Measurements from ENCODE around the gene OLIG2. TPM values are rescaled to one million over a fixed set of nuclear protein-coding genes. Genes with fewer than 3 reads are reported as not detected.

Gene OLIG2
- total and polyA plus RNA-seq, 2 of the 13 experiments (the other 11 are each of a cell fraction or from before 2014, with no cell fraction given): not detected

DNA sequence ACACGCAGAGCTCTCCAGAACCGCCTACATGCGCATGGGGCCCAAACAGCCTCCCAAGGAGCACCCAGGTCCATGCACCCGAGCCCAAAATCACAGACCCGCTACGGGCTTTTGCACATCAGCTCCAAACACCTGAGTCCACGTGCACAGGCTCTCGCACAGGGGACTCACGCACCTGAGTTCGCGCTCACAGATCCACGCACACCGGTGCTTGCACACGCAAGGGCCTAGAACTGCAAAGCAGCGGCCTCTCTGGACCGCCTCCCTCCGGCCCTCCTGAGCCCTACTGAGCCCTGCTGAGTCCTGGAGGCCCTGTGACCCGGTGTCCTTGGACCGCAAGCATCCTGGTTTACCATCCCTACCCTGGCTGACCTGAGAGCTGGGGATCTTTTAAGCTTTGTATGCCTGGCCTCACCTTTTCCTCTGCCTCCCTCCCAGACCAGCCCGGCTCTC, 8.3 kb downstream of the OLIG2 start (continued):
- TF ChIP-seq RARA (CRISPR knock-in tag; IDR thresholded peaks at IDR 0.05): no peak
- no peak for TF ChIP-seq SIN3A (IDR thresholded peaks at IDR 0.05; ENCODE audit: borderline replicate concordance, low read depth, low read length)
- no peak for TF ChIP-seq TEAD2 (CRISPR knock-in tag; IDR thresholded peaks at IDR 0.05)
- no peak for TF ChIP-seq NCOA5 (CRISPR knock-in tag; IDR thresholded peaks at IDR 0.05)
- no peak for TF ChIP-seq GTF3A (CRISPR knock-in tag; conservative IDR thresholded peaks at IDR 0.05)
- no peak for TF ChIP-seq MIXL1 (CRISPR knock-in tag; IDR thresholded peaks at IDR 0.05)
- TF ChIP-seq, protein P1, sequence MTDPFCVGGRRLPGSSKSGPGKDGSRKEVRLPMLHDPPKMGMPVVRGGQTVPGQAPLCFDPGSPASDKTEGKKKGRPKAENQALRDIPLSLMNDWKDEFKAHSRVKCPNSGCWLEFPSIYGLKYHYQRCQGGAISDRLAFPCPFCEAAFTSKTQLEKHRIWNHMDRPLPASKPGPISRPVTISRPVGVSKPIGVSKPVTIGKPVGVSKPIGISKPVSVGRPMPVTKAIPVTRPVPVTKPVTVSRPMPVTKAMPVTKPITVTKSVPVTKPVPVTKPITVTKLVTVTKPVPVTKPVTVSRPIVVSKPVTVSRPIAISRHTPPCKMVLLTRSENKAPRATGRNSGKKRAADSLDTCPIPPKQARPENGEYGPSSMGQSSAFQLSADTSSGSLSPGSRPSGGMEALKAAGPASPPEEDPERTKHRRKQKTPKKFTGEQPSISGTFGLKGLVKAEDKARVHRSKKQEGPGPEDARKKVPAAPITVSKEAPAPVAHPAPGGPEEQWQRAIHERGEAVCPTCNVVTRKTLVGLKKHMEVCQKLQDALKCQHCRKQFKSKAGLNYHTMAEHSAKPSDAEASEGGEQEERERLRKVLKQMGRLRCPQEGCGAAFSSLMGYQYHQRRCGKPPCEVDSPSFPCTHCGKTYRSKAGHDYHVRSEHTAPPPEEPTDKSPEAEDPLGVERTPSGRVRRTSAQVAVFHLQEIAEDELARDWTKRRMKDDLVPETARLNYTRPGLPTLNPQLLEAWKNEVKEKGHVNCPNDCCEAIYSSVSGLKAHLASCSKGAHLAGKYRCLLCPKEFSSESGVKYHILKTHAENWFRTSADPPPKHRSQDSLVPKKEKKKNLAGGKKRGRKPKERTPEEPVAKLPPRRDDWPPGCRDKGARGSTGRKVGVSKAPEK (CRISPR knock-in tag; IDR thresholded peaks at IDR 0.05; ENCODE audit: borderline replicate concordance): no peak

DNA sequence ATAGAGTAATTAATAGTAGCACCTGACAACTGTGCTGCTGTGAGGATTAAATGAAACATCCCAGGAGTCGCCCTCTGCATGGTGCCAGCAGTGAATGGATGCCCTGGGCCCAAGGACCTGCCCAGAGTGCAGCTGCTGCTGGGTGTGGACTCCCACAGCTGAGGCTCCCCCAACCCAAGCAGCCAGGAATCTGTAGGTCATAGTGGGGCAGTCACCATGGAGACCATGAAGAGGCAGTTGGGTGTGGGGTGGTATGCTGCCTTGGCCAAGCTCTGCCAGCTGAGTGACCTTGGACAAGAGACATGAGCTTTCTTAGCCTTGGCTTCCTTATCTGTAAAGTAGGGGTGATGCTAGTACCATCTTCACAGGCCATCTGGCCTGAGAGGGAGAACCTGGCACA, 9.4 kb downstream of the OLIG2 start:
- WGBS (ENCODE audit: low lambda C conversion rate): no CpG with 5 or more reads among the region's 1 CpG
- BruUV-seq (replicated peaks): no TSS peak
- TF ChIP-seq, protein P2, sequence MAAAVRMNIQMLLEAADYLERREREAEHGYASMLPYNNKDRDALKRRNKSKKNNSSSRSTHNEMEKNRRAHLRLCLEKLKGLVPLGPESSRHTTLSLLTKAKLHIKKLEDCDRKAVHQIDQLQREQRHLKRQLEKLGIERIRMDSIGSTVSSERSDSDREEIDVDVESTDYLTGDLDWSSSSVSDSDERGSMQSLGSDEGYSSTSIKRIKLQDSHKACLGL (CRISPR knock-in tag; IDR thresholded peaks at IDR 0.05): no peak
- TF ChIP-seq MATR3 (CRISPR knock-in tag; IDR thresholded peaks at IDR 0.05): no peak
- TF ChIP-seq FOXC1 (CRISPR knock-in tag; IDR thresholded peaks at IDR 0.05; ENCODE audit: borderline replicate concordance): no peak
- TF ChIP-seq RBM39 (IDR thresholded peaks at IDR 0.05; ENCODE audit: low read depth, low read length, poor library complexity, severe bottlenecking): no peak
- TF ChIP-seq, protein P3, sequence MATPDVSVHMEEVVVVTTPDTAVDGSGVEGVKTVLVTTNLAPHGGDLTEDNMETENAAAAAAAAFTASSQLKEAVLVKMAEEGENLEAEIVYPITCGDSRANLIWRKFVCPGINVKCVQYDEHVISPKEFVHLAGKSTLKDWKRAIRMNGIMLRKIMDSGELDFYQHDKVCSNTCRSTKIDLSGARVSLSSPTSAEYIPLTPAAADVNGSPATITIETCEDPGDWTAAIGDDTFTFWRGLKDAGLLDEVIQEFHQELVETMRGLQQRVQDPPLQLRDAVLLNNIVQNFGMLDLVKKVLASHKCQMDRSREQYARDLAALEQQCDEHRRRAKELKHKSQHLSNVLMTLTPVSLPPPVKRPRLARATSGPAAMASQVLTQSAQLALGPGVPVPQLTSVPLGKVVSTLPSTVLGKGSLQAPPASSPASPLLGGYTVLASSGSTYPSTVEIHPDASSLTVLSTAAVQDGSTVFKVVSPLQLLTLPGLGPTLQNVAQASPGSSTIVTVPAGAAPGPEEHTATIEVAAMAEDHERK (CRISPR knock-in tag; IDR thresholded peaks at IDR 0.05; ENCODE audit: low read depth): no peak
- no peak for TF ChIP-seq MAFG (CRISPR knock-in tag; IDR thresholded peaks at IDR 0.05)
- no peak for TF ChIP-seq PHF21A (CRISPR knock-in tag; IDR thresholded peaks at IDR 0.05)
- TF ChIP-seq ZNF781 (CRISPR knock-in tag; IDR thresholded peaks at IDR 0.05; ENCODE audit: borderline replicate concordance, not compliant biosample characterization): no peak
- no peak for TF ChIP-seq HNRNPLL (IDR thresholded peaks at IDR 0.05; ENCODE audit: low read depth, low read length, poor library complexity, severe bottlenecking)
- no peak for TF ChIP-seq ZSCAN22 (CRISPR knock-in tag; IDR thresholded peaks at IDR 0.05)
- TF ChIP-seq, protein P4, sequence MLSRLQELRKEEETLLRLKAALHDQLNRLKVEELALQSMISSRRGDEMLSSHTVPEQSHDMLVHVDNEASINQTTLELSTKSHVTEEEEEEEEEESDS (CRISPR knock-in tag; IDR thresholded peaks at IDR 0.05; ENCODE audit: borderline replicate concordance): no peak
- TF ChIP-seq ZNF232 (CRISPR knock-in tag; IDR thresholded peaks at IDR 0.05; ENCODE audit: borderline replicate concordance): no peak
- TF ChIP-seq THAP11 (CRISPR knock-in tag; IDR thresholded peaks at IDR 0.05): no peak

More for the DNA sequence above, 9.4 kb downstream of the OLIG2 start:
- POLR2A ChIA-PET: no interaction called here
- FAIRE-seq: no peak
- Histone ChIP-seq H4K20me1 (ENCODE audit: insufficient read depth, low read length) (no peaks in the 10 kb centered on the region), H3K36me3 (replicated peaks in 1 of 2; ENCODE audit: control insufficient read depth in 1 of 2, insufficient read depth in 2 of 2, low read length in 2 of 2) (no peaks in the 10 kb centered on the region), H3K4me2 (ENCODE audit: low read depth, low read length) (no peak overlapping the region), H3K9me3 (ENCODE audit: low read length) (no peaks in the 10 kb centered on the region), H3K4me3 (replicated peaks in 1 of 3; ENCODE audit: insufficient read depth in 1 of 3, low read depth in 2 of 3, low read length in 3 of 3) (no peak overlapping the region), H3K9ac (ENCODE audit: insufficient read depth, low read depth, low read length) (no peak overlapping the region), H3K4me1 (ENCODE audit: insufficient read depth, low read length) (no peaks in the 10 kb centered on the region), H3K27me3 (ENCODE audit: control insufficient read depth in 1 of 2, insufficient read depth in 2 of 2, low read length in 2 of 2) (peaks cover 7 to 55% of the 10 kb centered on the region in 2 experiments; a peak in 4 of 5 replicates), H3K27ac (ENCODE audit: extremely low read length, insufficient read depth, low read length) (no peak overlapping the region), H3K79me2 (ENCODE audit: insufficient read depth, low read length) (no peaks in the 10 kb centered on the region), H2AFZ (ENCODE audit: low read length) (no peak overlapping the region)
- CTCF ChIA-PET (ENCODE audit: low intra/inter-chr PET ratio, low total read pairs): no interaction called here
- no peak for ATAC-seq
- in situ Hi-C loops (cut with HindIII; ENCODE audit: extremely low pct_ligation_motif_present, low pct_unique_long_range_greater_than_20kb): no loop called here
- DNase-seq (ENCODE audit: low spot score): no peak
- intact Hi-C loops (cut with micrococcal nuclease; ENCODE audit: unreplicated experiment): no loop called here

All from HepG2 (cell line).